Measurements from ENCODE around the gene IRX3. TPM values are rescaled to one million over a fixed set of nuclear protein-coding genes. Genes with fewer than 3 reads are reported as not detected.

Gene IRX3
- total RNA-seq, 1 donor from 2014 or later: 3.2 TPM

GRCh38 chr16:54241525-54241924 lies 45.1 kb downstream of the IRX3 start:
- Histone ChIP-seq H3K4me3 (ENCODE audit: low read depth, low read length) (no peak overlapping the region), H3K36me3 (ENCODE audit: control insufficient read depth, insufficient read depth, low read length) (no peaks in the 10 kb centered on the region), H3K27me3 (ENCODE audit: control insufficient read depth, insufficient read depth, low read length) (peaks cover 9% of the 10 kb centered on the region)
- DNase-seq (ENCODE audit: low read depth): no peak
- TF ChIP-seq CTCF (IDR thresholded peaks at IDR 0.05; ENCODE audit: insufficient read depth, low read length, poor library complexity, severe bottlenecking): no peak

DNA sequence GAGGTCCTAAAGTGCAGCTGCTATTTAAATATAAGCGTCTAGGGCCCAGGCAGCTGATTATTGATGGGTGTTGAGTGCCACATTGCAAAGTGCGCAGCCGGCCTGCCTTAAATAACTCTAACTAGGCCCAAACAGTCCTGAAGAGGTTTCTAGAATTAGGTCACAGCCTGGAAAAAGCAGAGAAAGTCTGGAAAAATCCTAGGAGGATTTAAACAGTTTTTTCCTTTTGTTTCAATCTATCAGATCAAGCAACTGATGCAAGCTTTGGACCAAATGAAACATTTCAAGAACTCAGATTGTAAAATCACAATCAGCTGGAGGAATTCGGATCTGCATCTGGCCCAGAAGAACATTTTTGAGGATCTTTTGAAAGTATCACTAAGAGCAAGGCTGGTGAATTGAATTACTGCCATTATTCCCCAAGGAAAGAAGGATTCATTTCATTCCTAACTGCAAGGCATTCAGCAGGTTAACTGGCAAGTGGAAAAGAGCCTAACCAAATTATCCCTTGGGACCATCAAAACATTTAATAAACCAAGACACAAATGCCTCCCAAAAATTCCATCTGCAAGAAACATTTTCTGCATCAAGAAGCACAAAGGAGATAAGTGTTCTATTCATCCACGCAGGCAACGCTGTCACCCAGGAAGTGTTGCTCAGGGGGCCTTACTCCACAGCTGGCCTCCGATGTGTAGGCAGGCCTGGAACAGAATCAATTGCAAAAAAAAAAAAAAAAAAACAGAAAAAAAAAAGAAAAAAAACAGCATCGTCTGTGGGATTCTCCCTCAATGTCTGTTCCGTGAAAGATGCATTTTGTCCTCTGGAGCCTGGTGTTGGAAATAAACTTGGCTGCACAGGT lies 46.1 kb downstream of the IRX3 start:
- H3K27me3 ChIP-seq (ENCODE audit: control insufficient read depth, insufficient read depth, low read length): peaks cover 9% of the 10 kb centered on the region
- no peak overlapping the region for H3K4me3 ChIP-seq (ENCODE audit: low read depth, low read length)
- DNase-seq (ENCODE audit: low read depth): no peak
- no peaks in the 10 kb centered on the region for H3K36me3 ChIP-seq (ENCODE audit: control insufficient read depth, insufficient read depth, low read length)
- TF ChIP-seq CTCF (IDR thresholded peaks at IDR 0.05; ENCODE audit: insufficient read depth, low read length, poor library complexity, severe bottlenecking): no peak

DNA sequence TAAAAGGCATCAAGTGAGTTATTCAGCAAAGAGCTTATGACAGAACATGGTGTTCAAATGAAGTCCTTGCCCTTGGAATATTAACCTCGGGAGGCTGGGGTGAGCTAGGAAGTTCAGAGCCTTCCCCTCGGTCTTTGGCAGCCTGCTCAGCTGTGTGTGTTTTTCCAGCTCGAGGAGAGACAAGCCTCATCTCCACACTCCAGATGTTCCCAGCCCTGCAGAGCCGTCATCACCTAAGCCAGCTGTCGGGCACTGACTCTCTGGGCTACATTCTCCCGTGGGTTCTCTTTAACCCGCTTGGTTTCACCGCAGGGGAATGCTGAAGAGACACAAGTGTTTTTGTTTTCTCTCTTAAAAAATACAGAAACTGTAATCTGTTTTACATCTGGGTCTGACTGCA lies 47.1 kb downstream of the IRX3 start:
- no peak for TF ChIP-seq CTCF (IDR thresholded peaks at IDR 0.05; ENCODE audit: insufficient read depth, low read length, poor library complexity, severe bottlenecking)
- Histone ChIP-seq H3K27me3 (ENCODE audit: control insufficient read depth, insufficient read depth, low read length) (peaks cover 6% of the 10 kb centered on the region), H3K4me3 (ENCODE audit: low read depth, low read length) (no peak overlapping the region), H3K36me3 (ENCODE audit: control insufficient read depth, insufficient read depth, low read length) (no peaks in the 10 kb centered on the region)
- DNase-seq (ENCODE audit: low read depth): no peak

DNA sequence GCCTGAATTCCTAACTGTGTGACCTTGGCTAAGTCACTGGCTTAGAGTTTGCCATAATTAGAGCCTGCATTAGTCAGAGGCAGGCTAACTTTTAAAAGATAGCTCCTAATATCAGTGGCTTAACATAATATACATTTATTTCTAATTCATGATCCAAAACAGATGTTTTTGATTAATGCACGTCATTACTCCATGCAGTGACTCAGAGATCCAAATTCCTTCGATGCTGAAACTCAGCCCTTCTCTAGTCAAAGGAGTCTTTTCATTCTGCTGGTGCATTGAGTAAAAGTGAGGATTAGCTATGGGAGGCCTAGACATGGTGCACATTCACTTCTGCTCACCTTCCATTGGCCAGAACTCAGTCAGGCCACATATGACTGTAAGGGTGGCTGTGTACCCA lies 49.8 kb downstream of the IRX3 start:
- no peak overlapping the region for H3K4me3 ChIP-seq (ENCODE audit: low read depth, low read length)
- H3K27me3 ChIP-seq (ENCODE audit: control insufficient read depth, insufficient read depth, low read length): no peaks in the 10 kb centered on the region
- H3K36me3 ChIP-seq (ENCODE audit: control insufficient read depth, insufficient read depth, low read length): no peaks in the 10 kb centered on the region
- no peak for DNase-seq (ENCODE audit: low read depth)
- TF ChIP-seq CTCF (IDR thresholded peaks at IDR 0.05; ENCODE audit: insufficient read depth, low read length, poor library complexity, severe bottlenecking): no peak

- no peak for TF ChIP-seq CTCF (IDR thresholded peaks at IDR 0.05; ENCODE audit: insufficient read depth, low read length, poor library complexity, severe bottlenecking)
- Histone ChIP-seq H3K4me3 (ENCODE audit: low read depth, low read length) (no peak overlapping the region), H3K27me3 (ENCODE audit: control insufficient read depth, insufficient read depth, low read length) (no peaks in the 10 kb centered on the region), H3K36me3 (ENCODE audit: control insufficient read depth, insufficient read depth, low read length) (no peaks in the 10 kb centered on the region)
- DNase-seq (ENCODE audit: low read depth): no peak
Measured at GRCh38 chr16:54233615-54234014, 53.0 kb downstream of the IRX3 start.

All from kidney epithelial cell (primary cell).